Muscle layer of colon (tissue), 2 donors: ENCODE measurements around the gene SGSM2.

Source experiments
- H3K27ac ChIP-seq: one replicate; pipeline ENCODE4 v1.7.0; 2013; ENCODE audit warnings: low read depth, mild to moderate bottlenecking, low read length, moderate library complexity
- H3K27me3 ChIP-seq, 2 donors: one replicate each; pipeline ENCODE4 v1.7.0; 2013; ENCODE audit warnings: low read length in 2 of 2, mild to moderate bottlenecking in 2 of 2; ENCODE audit not compliant: insufficient read depth in 2 of 2, control insufficient read depth in 1 of 2
- H3K36me3 ChIP-seq: one replicate; pipeline ENCODE4 v1.7.0; 2013; ENCODE audit warnings: mild to moderate bottlenecking, low read length; ENCODE audit not compliant: insufficient read depth
- H3K4me1 ChIP-seq: one replicate; pipeline ENCODE4 v1.7.0; 2013; ENCODE audit warnings: mild to moderate bottlenecking, low read length; ENCODE audit not compliant: insufficient read depth
- H3K4me3 ChIP-seq, 2 donors: one replicate each; pipeline ENCODE4 v1.7.0; 2013; ENCODE audit warnings: low read length in 2 of 2, low read depth in 1 of 2, mild to moderate bottlenecking in 1 of 2, moderate library complexity in 1 of 2
- H3K9ac ChIP-seq: one replicate; pipeline ENCODE4 v1.7.0; 2013; ENCODE audit warnings: low read length
- H3K9me3 ChIP-seq: one replicate; pipeline ENCODE4 v1.7.0; 2013; ENCODE audit warnings: mild to moderate bottlenecking, low read length
- donor health status: abdominal sarcoma.
- donor health status: Adenocarcinoma of cecum.

Gene SGSM2

DNA sequence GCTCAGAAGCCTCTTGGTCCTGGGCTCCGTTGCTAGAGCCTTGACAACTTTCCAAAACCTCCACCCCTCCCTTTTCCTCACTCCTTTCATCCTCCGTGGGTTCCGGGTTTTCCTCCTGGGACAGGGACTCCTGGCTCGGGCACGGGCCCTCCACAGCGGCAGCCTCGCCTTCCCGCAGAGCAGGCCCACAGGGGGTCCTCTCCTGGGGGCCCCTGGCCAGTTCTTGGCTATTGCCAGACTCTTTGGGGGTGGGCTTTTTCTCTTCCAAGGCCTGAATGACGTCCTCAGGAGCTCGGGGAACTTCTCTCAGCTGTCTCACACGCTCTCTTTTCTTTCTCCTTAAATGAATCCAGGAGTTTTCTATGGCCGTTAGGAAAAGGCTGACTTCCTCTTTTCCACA lies 82.9 kb downstream of the SGSM2 start:
- Histone ChIP-seq H3K4me3 (no peak overlapping the region), H3K27me3 (no peaks in the 10 kb centered on the region), H3K27ac (no peak overlapping the region), H3K9me3 (no peaks in the 10 kb centered on the region), H3K36me3 (peaks cover 19% of the 10 kb centered on the region), H3K9ac (no peak overlapping the region), H3K4me1 (peaks cover 42% of the 10 kb centered on the region)

DNA sequence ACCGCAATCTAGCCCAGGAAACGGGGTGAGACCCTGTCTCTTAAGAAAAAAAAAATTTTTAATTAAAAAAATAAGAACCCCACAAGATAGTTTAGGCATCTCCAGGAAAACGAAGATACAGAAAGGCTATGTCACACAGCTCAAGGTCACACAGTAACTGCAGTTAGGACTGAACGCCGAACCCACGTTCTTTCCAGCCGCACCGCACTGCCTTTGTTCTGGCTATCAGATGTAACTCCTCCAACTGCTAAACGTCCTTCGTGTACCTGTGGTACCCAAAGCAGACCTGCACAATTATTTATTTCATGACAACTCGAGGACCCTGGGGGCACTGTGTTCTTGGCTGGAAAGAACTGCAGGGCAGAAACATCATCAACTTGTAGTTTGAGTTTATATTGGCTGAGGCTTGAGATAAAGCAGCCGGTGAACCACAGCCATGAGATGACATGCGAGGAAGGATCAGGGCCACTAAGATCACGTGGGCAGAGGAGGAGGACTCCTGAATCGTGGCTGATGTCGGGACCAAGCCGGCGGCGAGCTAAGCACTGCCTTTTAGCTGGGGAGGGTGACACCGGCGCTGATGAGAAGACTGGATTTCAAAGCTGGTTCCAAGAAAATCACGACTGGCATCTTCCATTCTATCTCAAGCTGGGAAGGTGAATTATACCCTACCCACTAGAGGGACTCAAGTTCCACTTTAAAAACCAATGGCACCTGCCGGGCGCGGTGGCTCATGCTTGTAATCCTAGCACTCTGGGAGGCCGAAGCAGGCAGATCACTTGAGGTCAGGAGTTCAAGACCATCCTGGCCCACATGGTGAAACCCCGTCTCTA lies 84.2 kb downstream of the SGSM2 start:
- no peak overlapping the region for H3K9ac ChIP-seq
- peaks cover 29% of the 10 kb centered on the region for H3K36me3 ChIP-seq
- no peak overlapping the region for H3K4me3 ChIP-seq
- H3K4me1 ChIP-seq: peaks cover 32% of the 10 kb centered on the region
- no peaks in the 10 kb centered on the region for H3K9me3 ChIP-seq
- H3K27me3 ChIP-seq: no peaks in the 10 kb centered on the region
- H3K27ac ChIP-seq: no peak overlapping the region

DNA sequence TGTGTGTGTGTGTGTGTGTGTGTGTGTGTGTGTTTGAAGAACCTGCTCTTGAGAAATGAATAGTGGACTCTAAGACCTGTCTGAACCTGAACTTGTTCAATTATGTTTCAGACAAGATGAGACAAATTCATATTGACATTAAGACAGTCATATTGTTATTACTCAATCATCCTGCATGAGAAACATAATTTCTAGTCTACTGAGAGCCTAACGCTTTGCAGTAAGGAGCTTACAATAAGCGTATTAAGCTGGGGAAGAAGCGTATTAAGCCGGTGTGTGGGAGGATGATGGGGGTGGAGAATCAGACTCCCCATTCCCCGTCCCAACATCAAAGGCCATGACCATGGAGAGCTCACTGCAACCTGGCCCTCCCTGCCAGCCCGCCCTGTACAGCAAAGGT lies 86.0 kb downstream of the SGSM2 start:
- Histone ChIP-seq H3K4me1 (peaks cover 20% of the 10 kb centered on the region), H3K36me3 (peaks cover 29% of the 10 kb centered on the region), H3K27ac (no peak overlapping the region), H3K9me3 (no peaks in the 10 kb centered on the region), H3K4me3 (no peak overlapping the region), H3K9ac (no peak overlapping the region), H3K27me3 (no peaks in the 10 kb centered on the region)

DNA sequence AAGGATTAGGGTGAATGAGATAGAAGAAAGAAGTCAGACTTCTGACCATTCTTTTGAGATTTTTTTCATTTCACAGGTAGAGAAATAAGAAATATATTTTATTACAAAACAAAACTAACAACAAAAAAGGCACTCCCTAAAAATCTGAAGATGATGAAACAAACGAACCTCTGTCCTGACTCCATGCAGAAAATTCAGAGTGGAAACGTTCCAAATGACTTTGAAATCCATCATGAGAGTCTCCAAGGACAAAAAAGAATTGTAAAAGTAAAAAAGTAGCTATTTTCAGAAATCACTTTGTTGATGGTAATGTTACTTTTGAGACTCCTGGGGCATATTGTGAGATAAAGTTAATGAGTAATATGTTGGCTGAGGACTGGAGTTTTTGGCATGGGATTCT lies 89.9 kb downstream of the SGSM2 start:
- H3K4me3 ChIP-seq: no peak overlapping the region
- H3K27me3 ChIP-seq: no peaks in the 10 kb centered on the region
- H3K9ac ChIP-seq: no peak overlapping the region
- H3K36me3 ChIP-seq: peaks cover 11% of the 10 kb centered on the region
- H3K4me1 ChIP-seq: no peaks in the 10 kb centered on the region
- H3K9me3 ChIP-seq: no peaks in the 10 kb centered on the region
- H3K27ac ChIP-seq: no peak overlapping the region

DNA sequence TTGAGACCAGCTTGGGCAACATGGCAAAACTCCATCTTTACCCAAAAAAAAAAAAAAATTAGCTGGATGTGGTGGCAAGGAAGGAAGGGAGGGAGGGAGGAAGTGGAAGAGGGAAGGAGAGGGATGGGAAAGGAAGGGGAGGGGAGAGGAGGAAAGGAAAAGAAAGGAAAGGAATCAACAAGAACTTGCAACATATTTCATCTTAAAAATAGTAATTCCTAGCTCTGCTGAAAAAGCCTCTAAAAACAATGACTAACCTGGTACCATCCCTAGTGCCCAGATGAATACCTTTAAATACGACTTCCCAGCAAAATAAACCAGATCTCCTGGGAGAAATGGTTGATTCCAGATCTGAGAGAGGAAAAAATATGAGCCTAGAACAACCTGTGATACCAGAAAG lies 90.6 kb downstream of the SGSM2 start:
- H3K27me3 ChIP-seq: no peaks in the 10 kb centered on the region
- no peak overlapping the region for H3K27ac ChIP-seq
- no peaks in the 10 kb centered on the region for H3K4me1 ChIP-seq
- H3K9me3 ChIP-seq: no peaks in the 10 kb centered on the region
- H3K36me3 ChIP-seq: peaks cover 16% of the 10 kb centered on the region
- no peak overlapping the region for H3K4me3 ChIP-seq
- no peak overlapping the region for H3K9ac ChIP-seq
